GM18507 (cell line): Measurements from ENCODE around the gene TMEM116.

Experiments used
- DNase-seq: peaks from one replicate; pipeline ENCODE4 v3.0.0; 2011; ENCODE audit warnings: low read depth; ENCODE audit not compliant: insufficient read length; ENCODE audit errors: extremely low spot score
- FAIRE-seq: peaks from 2 replicates; lab custom pipeline; 2011; peaks lifted over from hg19 to GRCh38; lab: Jason Lieb, UNC

The TMEM116 gene

GRCh38 chr12:111926631-111927030 is 86.3 kb downstream of the TMEM116 start:
- no peak for DNase-seq
- FAIRE-seq, result no peak

GRCh38 chr12:111925171-111925570 is 87.8 kb downstream of the TMEM116 start:
- DNase-seq, result no peak
- no peak for FAIRE-seq

- no peak for DNase-seq
- no peak for FAIRE-seq
These were observed 105.2 kb downstream of the TMEM116 start for GRCh38 chr12:111907740-111908139.

- no peak for DNase-seq
- no peak for FAIRE-seq
These were observed 107.5 kb downstream of the TMEM116 start for GRCh38 chr12:111905502-111905901.

GRCh38 chr12:111904446-111904975 is 108.5 kb downstream of the TMEM116 start:
- FAIRE-seq, result no peak
- no peak for DNase-seq

GRCh38 chr12:111901182-111901581 is 111.8 kb downstream of the TMEM116 start:
- FAIRE-seq, result no peak
- DNase-seq, result no peak

GRCh38 chr12:111894556-111894955 is 118.4 kb downstream of the TMEM116 start:
- no peak for FAIRE-seq
- DNase-seq, result no peak

- FAIRE-seq, result no peak
These were observed 119.7 kb downstream of the TMEM116 start for GRCh38 chr12:111893287-111893686.

GRCh38 chr12:111887926-111888745 is 124.8 kb downstream of the TMEM116 start:
- FAIRE-seq (no peak), DNase-seq (no peak)

More at GRCh38 chr12:111893287-111893686, 119.7 kb downstream of the TMEM116 start:
- no peak for DNase-seq

GRCh38 chr12:111886662-111887545 is 126.1 kb downstream of the TMEM116 start:
- no peak for DNase-seq
- FAIRE-seq, result no peak

GRCh38 chr12:111881716-111882115 is 131.2 kb downstream of the TMEM116 start:
- DNase-seq (no peak), FAIRE-seq (no peak)
